Measurements from ENCODE around the gene MALSU1. TPM values are rescaled to one million over a fixed set of nuclear protein-coding genes. Genes with fewer than 3 reads are reported as not detected.

Gene MALSU1
- total RNA-seq, 2 donors from 2014 or later, result 37.5 to 54.3 TPM

GRCh38 chr7:23336086-23336485, 36.9 kb downstream of the MALSU1 start:
- intact Hi-C loops (cut with DNase I), result no loop called here
- Histone ChIP-seq H3K27me3 (no peaks in the 10 kb centered on the region), H3K9ac (ENCODE audit: low read depth in 2 of 2, low read length in 2 of 2) (no peak overlapping the region), H3K27ac (no peak overlapping the region), H3K4me1 (no peaks in the 10 kb centered on the region), H3K36me3 (no peaks in the 10 kb centered on the region), H3K4me3 (no peak overlapping the region), H3K9me3 (no peaks in the 10 kb centered on the region)
- no peak for DNase-seq
- TF ChIP-seq, protein P1, sequence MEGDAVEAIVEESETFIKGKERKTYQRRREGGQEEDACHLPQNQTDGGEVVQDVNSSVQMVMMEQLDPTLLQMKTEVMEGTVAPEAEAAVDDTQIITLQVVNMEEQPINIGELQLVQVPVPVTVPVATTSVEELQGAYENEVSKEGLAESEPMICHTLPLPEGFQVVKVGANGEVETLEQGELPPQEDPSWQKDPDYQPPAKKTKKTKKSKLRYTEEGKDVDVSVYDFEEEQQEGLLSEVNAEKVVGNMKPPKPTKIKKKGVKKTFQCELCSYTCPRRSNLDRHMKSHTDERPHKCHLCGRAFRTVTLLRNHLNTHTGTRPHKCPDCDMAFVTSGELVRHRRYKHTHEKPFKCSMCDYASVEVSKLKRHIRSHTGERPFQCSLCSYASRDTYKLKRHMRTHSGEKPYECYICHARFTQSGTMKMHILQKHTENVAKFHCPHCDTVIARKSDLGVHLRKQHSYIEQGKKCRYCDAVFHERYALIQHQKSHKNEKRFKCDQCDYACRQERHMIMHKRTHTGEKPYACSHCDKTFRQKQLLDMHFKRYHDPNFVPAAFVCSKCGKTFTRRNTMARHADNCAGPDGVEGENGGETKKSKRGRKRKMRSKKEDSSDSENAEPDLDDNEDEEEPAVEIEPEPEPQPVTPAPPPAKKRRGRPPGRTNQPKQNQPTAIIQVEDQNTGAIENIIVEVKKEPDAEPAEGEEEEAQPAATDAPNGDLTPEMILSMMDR (IDR thresholded peaks at IDR 0.05), result no peak

- Histone ChIP-seq H3K4me3 (no peak overlapping the region), H3K27me3 (no peaks in the 10 kb centered on the region), H3K27ac (no peak overlapping the region), H3K9me3 (no peaks in the 10 kb centered on the region), H3K36me3 (no peaks in the 10 kb centered on the region), H3K4me1 (no peaks in the 10 kb centered on the region), H3K9ac (ENCODE audit: low read depth in 2 of 2, low read length in 2 of 2) (no peak overlapping the region)
- TF ChIP-seq, protein P1 (IDR thresholded peaks at IDR 0.05), result no peak
- DNase-seq, result no peak
- intact Hi-C loops (cut with DNase I), result no loop called here
Measured at GRCh38 chr7:23336799-23337283, 37.7 kb downstream of the MALSU1 start.

GRCh38 chr7:23337374-23337773, 38.2 kb downstream of the MALSU1 start:
- H3K9ac ChIP-seq (ENCODE audit: low read depth in 2 of 2, low read length in 2 of 2), result no peak overlapping the region
- intact Hi-C loops (cut with DNase I), result no loop called here
- TF ChIP-seq, protein P1 (IDR thresholded peaks at IDR 0.05), result no peak
- no peak for DNase-seq
- H3K36me3 ChIP-seq, result no peaks in the 10 kb centered on the region
- no peak overlapping the region for H3K27ac ChIP-seq
- no peaks in the 10 kb centered on the region for H3K4me1 ChIP-seq
- no peaks in the 10 kb centered on the region for H3K9me3 ChIP-seq
- H3K4me3 ChIP-seq, result no peak overlapping the region
- H3K27me3 ChIP-seq, result no peaks in the 10 kb centered on the region

DNA sequence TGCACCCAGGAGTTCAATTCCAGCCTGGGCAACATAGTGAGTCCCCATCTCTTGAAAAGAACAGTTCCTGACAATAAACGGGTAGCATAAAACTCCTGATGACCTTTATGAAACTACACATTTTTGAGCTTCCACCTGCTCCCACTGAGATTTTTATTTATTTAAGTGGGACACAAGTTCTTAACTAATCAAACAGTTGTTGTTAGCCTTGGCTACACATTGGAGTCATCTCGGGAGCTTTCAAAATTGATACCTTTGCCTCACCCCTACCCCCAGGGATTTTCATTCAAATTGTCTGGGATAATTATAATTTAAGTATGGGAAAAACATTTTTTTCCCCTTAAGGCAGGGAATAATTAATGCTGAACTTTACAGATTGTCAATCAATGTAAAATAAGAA, 39.3 kb downstream of the MALSU1 start:
- H3K36me3 ChIP-seq, result no peaks in the 10 kb centered on the region
- intact Hi-C loops (cut with DNase I), result no loop called here

DNA sequence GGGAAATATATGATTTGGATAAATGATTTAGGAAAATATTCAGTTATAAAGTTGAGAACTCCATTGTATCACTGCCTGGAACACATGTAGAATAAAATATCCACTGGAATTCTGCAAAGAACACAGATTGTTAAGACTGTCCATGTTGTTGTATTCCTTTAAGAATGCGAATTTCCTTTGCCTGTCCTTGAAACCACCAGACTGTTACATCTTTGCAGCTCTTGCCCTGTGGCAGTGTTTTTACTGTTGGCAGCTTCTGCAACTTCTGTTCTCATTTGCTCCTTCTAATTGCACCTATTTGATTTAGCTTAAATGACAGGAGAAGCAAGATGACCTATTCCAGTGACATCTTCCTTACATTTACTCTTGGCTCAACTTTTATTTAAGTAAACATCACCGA, 39.7 kb downstream of the MALSU1 start:
- Histone ChIP-seq H3K27me3 (no peaks in the 10 kb centered on the region), H3K9me3 (no peaks in the 10 kb centered on the region), H3K36me3 (no peaks in the 10 kb centered on the region), H3K4me1 (no peaks in the 10 kb centered on the region), H3K9ac (ENCODE audit: low read depth in 2 of 2, low read length in 2 of 2) (no peak overlapping the region), H3K4me3 (no peak overlapping the region), H3K27ac (no peak overlapping the region)
- intact Hi-C loops (cut with DNase I), result no loop called here
- no peak for DNase-seq
- TF ChIP-seq, protein P1 (IDR thresholded peaks at IDR 0.05), result no peak

More for the DNA sequence above, 39.3 kb downstream of the MALSU1 start:
- TF ChIP-seq, protein P1 (IDR thresholded peaks at IDR 0.05), result no peak
- H3K27ac ChIP-seq, result no peak overlapping the region
- H3K4me1 ChIP-seq, result no peaks in the 10 kb centered on the region
- no peak overlapping the region for H3K9ac ChIP-seq (ENCODE audit: low read depth in 2 of 2, low read length in 2 of 2)
- H3K27me3 ChIP-seq, result no peaks in the 10 kb centered on the region
- no peak overlapping the region for H3K4me3 ChIP-seq
- H3K9me3 ChIP-seq, result no peaks in the 10 kb centered on the region
- DNase-seq, result no peak
